NCI-H146 treated with DMSO at 0.1 percent for 48 hours (cell line): Measurements from ENCODE around the gene CENPO.
A peak's percentile ranks its signal among the peaks of the same experiment; 100 is the strongest.
"Not testable (repeated sequence)": the region's sequence is repeated elsewhere in the genome, so short reads cannot be mapped to it uniquely, and the experiment has no call there.

ENCODE experiments used
- DNase-seq: peaks from one replicate; lab custom pipeline; 2025; ENCODE audit not compliant: unreplicated experiment; lab: John Stamatoyannopoulos, UW

The CENPO gene

GRCh38 chr2:24787532-24787931, 5.7 kb upstream of the CENPO start:
- DNase-seq = no peak

DNA sequence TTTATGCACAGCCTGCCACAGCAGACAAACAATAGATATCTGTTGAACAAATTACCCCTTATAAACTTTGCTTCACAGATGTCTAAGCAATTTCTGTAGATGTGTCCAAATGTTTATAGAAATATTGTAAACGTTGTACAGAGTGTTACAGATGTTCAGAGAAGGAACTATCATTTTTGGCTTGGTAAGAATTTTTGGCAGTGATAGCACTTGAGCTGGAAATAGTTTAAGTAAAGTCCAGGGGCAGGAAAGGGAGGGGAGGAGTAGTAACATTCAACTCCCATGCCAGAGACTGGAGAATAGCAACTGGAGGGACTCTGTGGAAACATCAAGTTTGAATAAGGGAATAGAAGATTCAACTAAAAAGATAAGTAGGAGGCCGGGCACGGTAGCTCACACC, 4.4 kb upstream of the CENPO start:
- no peak for DNase-seq

DNA sequence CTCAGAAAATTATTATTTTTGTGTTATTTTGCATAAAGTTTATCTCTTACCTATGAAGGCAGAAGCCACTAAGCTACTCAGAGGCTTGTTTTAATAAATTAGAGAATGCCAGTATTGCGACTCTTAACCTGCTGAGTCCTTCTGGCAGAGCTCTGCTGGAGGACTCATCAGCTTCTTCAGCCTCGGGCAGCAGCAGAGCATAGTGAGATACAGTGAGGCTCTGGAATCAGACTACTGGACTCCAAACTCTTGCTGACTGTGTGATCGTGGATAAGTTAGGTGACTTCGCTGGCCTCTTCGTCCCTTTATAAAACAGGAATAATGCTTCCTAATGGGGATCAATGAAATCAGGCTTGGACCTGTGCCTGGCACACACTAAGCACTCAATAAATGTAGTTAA, 1.8 kb upstream of the CENPO start:
- no peak for DNase-seq

DNA sequence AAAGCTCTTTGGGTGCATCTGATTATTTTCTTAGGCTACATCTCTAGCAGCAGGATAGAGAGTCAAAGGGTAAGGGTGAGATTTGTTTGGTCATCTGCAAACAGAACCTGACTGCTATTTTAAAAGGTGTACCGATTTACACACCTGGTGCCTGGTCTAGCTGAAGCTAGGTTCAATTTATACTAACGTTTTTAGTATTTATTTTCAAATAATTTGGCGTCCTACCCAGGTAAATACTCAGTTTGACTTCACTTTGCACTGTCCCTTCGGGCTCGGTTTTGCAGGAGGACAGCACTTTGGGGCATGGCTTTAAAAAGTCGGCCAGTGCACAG, 717 bp upstream of the CENPO start:
- DNase-seq = peak; percentile 67

DNA sequence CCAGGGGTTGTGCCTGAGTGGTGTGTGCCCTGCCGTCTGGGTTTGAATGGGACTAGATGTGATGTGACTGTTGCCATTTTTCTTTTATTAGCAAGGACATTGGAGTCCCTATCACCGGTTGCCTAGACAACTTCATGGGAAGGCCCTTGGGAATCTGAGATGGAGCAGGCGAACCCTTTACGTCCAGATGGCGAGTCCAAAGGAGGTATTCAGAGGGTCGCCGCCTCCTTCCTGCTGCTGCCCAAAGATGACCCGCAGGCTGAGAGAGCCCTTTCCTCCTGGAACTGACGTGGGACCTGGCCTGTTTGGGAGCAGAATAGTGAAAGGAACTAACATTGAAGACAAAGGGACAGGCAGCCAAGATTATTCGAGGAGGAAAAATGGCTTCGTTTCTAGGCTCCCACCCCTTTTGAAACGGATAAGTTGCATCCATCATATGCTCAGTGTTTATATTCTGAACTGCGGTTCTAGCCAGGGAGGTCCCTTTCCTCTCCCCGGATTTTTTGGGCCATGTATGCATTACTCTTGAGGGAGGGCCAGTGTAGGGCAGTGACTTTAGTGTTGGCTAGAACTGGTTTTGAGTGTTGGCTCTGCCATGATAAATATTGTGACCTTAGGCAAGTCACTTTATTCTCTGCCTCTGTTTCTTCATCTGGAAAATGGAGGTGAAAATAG, 673 bp downstream of the CENPO start:
- DNase-seq = no peak

GRCh38 chr2:24797644-24798043, 4.4 kb downstream of the CENPO start:
- no peak for DNase-seq

DNA sequence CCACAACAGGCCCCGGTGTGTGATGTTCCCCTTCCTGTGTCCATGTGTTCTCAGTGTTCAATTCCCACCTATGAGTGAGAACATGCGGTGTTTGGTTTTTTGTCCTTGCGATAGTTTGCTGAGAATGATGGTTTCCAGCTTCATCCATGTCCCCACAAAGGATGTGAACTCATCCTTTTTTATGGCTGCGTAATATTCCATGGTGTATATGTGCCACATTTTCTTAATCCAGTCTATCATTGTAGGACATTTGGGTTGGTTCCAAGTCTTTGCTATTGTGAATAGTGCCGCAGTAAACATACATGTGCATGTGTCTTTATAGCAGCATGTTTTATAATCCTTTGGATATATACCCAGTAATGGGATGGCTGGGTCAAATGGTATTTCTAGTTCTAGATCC, 7.3 kb downstream of the CENPO start:
- DNase-seq = not testable (repeated sequence)

DNA sequence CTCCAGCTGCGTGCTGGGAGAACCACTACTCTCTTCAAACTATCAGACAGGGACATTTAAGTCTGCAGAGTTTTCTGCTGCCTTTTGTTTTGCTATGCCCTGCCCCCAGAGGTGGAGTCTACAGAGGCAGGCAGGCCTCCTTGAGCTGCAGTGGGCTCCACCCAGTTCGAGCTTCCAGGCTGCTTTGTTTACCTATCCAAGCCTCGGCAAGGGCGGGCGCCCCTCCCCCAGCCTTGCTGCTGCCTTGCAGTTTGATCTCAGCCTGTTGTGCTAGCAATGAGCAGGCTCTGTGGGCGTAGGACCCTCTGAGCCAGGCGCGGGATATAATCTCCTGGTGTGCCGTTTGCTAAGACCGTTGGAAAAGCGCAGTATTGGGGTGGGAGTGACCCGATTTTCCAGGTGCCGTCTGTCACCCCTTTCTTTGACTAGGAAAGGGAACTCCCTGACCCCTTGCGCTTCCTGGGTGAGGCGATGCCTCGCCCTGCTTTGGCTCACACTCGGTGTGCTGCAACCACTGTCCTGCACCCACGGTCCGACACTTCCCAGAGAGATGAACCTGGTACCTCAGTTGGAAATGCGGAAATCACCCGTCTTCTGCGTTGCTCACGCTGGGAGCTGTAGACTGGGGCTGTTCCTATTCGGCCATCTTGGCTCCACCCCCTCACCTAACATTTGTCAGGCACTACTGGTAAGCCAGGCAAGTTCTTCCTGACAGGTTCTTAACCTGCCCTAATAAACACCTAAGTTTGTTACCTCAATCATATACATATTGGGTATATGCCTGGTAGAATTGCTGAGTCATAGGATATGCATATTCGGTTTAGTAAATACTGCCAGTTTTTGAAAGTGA, 12.8 kb downstream of the CENPO start:
- not testable (repeated sequence) for DNase-seq

DNA sequence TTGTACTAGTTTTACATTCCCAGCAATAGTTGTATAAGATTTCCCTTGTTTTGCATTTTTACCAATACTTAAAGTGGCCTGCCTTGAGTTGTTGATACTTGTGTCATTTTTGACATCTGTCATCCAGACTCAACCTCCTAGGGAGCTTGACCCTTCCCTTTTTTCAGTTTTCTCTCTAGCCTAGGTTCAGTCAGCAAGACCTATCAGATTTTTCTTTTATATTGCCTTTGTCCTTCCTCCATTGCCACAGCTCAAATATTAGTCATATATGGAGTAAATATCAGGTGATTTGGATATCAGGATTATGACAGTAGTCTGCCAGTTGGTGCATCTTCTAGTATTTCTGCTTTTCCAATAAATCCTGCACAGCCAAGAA, 13.4 kb downstream of the CENPO start:
- DNase-seq = no peak

DNA sequence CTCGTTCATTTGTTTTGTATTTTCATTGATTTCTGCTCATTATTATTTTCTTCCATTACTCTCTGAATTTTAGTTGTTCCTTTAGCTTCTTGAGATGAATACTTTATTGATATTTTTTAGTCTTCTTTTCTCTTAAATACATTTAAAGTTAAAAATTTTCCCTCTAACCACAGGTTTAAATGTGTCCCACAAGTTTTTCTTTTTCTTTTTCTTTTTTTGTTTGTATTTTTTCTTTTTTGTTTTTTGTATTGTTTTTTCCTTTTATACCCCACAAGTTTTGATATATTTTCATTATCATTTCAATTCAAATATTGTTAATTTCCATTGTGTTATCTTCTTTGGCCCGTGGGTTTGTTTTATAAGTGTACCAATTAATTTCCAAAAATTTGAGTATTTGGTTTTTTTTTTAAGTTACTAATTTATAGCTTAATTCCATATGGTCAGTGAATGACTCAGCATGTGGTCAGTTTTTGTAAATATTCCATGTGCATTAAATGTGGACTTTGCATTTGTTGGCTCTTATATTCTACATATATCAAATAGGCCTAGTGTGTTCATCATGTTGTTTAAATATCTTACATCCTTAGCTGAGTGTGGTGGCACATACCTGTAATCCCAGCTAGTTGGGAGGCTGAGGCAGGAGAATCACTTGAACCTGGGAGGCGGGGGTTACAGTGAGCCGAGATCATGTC, 16.2 kb downstream of the CENPO start:
- no peak for DNase-seq

- no peak for DNase-seq
These were observed 20.5 kb downstream of the CENPO start for GRCh38 chr2:24813691-24814137.

GRCh38 chr2:24814516-24814915, 21.3 kb downstream of the CENPO start:
- no peak for DNase-seq

DNA sequence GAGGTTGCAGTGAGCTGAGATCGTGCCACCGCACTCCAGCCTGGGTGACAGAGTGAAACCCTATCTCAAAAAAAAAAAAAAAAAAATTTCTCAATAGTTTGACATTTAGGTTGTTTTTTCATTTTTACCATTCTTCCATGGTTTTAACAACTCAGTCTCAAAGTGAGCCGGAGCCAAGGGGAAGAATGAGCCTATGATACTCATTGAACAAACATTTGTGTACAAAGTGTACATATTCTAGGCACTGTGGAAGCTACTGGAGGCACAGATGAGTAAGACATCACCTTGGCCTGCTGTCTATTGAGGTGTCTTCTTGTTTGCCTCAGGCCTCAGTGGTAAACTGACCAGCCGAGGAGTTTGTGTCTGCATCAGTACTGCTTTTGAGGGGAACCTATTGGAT, 21.9 kb downstream of the CENPO start:
- DNase-seq = no peak

DNA sequence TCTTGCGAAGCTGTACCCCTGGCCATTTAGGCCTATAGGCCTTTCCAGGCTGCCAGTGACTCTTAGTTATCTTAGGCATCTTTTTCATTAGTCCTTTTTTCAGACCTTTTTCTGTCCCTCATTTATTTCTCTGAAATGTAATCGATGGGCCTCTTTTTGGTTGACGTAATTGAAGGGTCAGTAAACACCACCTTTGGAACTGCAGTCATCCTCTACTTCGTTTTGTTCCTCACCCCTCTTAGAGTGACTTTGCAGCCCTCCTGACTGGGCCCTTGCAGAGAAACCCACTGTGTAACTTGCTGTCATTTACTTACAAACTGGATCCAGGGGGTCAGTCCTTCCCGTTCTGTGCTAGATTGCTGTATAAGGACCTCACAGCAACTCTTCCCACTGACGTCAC, 23.2 kb downstream of the CENPO start:
- DNase-seq = no peak

DNA sequence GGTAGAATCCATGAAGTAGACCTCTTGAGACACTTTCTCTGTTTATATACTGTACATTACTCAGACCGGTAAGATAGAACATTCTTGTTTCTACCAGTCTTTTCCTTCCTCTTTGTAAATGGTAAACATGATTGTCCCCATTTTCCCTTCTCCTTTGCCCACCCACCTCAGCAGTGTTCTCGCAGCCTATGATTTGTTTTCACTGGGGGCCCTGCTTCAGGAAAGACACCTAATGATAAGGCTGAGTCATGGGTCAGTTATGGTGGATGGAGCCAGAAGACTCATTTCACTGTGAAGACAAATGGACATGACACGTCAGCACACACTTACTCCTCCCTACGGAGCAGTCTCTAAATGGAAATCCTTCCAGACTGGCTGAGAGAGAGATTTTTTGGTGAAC, 23.7 kb downstream of the CENPO start:
- no peak for DNase-seq

GRCh38 chr2:24818721-24819167, 25.5 kb downstream of the CENPO start:
- no peak for DNase-seq

DNA sequence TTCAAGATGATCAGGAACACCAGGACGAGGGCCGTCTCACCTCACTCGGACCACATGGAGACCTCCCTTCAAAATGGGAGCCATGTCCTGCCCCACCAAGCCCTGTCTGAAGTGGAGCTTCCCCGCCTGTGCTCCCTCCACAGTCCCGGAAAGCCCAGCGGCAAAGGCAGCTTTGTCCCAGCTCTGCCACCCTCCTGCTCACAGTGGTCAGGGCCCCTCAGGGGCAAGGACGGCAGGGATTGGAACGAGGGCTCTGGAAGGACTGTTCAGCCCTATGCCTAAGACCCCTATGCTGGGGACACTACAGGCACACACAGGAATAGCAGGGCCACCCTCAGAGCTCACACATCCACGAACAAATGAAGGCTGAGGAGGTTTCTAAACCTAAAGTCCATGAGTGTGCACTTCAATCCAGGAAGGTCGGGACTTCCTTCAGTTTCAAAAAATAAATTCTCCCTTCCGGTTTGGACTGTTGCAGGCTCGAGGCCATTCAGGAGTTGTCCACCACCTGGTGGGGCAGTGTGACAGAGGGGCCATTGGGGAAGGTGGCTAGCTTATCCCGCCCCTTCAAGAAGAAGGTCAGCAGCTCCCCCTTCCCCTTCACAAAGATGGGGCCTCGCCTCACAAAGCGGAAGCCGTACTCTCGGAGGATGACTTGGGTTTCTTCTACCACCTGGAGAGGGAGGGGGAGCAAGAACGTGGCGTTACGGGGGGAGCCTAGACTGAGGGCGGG, 26.4 kb downstream of the CENPO start:
- DNase-seq = no peak

DNA sequence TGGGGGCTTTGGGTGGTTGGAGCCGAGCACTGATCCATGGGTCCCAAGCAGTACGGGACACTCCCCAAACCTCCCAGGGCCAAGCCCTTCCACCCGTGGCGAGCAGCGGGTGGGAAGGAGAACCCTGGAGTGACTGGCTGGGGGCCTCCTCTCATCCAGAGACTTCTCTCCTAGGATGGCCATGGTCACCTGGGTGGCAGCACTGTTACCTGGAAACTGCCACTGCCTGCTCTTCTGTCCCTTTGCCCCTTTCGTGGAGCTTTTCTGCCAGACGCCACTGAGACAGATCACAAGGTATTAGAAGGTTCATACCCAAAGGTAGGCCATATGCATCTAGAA, 26.9 kb downstream of the CENPO start:
- DNase-seq = no peak

DNA sequence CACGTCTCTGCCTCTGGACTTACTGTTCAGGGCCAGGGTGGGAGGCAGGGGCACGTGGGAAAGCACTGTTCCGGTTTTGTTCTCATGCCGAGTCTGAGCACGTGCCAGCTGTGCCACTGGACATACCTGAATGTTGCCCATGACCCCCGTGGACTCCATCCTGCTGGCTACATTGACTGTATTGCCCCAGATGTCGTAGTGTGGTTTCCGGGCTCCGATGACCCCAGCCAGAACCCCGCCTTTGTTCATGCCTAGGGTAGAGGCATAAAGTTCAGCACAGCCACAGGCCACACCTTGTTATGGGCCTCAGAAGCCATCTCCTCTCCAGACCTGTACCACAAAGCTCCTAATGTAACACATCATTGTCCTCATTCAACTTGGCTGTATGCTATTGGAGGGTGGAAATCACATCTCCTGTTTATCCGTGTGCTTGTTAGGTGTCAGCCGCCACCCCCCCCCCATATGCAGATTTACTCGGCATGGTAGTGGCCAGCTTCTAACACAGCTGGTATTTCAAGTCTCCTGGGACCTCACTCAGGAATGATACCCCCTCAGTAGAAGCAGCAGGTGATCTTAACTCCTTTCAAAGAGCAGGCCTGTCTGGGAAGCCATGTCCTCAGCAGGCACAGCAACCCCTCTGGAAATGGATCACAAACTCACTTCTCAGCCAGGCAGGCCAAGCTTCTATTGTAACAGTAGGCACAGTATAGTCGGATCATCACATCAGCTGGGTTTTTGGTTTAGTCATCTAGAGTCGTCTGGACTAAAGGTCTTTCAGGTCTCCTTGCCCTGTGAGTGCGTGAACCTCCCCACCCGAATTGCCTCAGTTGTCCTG, 27.6 kb downstream of the CENPO start:
- DNase-seq = no peak

DNA sequence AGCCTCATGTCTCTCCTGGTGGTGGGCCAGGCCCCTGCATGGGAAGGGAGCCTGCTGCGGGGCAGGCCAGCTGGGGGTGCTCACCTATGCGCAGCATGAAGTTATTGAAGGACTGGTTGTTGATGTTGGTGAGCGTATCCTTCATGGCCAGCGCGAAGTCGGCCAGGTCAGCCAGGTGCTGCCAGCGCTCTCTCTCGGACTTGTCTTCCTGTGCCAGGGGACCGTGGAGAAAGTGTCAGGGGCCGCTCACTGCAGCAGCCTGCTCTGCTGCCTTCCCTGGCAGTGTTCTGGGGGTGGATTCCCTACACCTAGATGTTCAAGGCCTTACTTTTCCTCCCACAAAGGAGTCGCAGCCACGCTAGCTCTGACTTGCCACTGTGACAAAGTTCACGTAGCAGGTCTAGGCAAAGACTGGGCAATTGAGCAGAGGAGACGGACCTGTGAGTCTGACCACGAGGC, 28.2 kb downstream of the CENPO start:
- no peak for DNase-seq
